Fibroblast of lung (primary cell): Measurements from ENCODE around the gene MAPKAP1. TPM values are rescaled to one million over a fixed set of nuclear protein-coding genes. Genes with fewer than 3 reads are reported as not detected.

Experiments used
- DNase-seq, 2 donors: peaks; one replicate each; pipeline versions ENCODE4 v3.0.0 to v3.0.0-alpha.2; 2010; ENCODE audit warnings: low read depth in 2 of 2
- H2AFZ ChIP-seq: 2 replicates; pipeline ENCODE4 v1.5.1; 2012; ENCODE audit warnings: low read length, control low read depth, inconsistent platforms
- H3K27ac ChIP-seq: 2 replicates; pipeline ENCODE4 v1.5.1; 2011; ENCODE audit warnings: low read length, control low read depth; ENCODE audit not compliant: insufficient read depth
- H3K27me3 ChIP-seq: 2 replicates; pipeline ENCODE4 v1.5.1; 2011; ENCODE audit warnings: mild to moderate bottlenecking, low read length; ENCODE audit not compliant: control insufficient read depth, insufficient read depth
- H3K36me3 ChIP-seq: 2 replicates; pipeline ENCODE4 v1.5.1; 2011; ENCODE audit warnings: low read length; ENCODE audit not compliant: control insufficient read depth, insufficient read depth
- H3K4me1 ChIP-seq: 2 replicates; pipeline ENCODE4 v1.5.1; 2011; ENCODE audit warnings: low read length; ENCODE audit not compliant: control insufficient read depth, insufficient read depth; ENCODE audit errors: extremely low read depth
- H3K4me2 ChIP-seq: 2 replicates; pipeline ENCODE4 v1.5.1; 2011; ENCODE audit warnings: low read length, control low read depth; ENCODE audit not compliant: insufficient read depth; ENCODE audit errors: extremely low read depth
- H3K4me3 ChIP-seq, 4 experiments: fragments of 200-600 bp in 1 of 4; sonication (generic) in 1 of 4; replicated peaks in 1 of 4; 2 replicates each; pipeline ENCODE4 v1.5.1; 2011 to 2016; ENCODE audit warnings: low read length in 4 of 4, low read depth in 3 of 4, mild to moderate bottlenecking in 3 of 4, control low read depth in 2 of 4, inconsistent platforms in 1 of 4, mixed read lengths in 1 of 4; ENCODE audit not compliant: insufficient read depth in 1 of 4; ENCODE audit errors: control extremely low read depth in 1 of 4
- H3K79me2 ChIP-seq: 2 replicates; pipeline ENCODE4 v1.5.1; 2012; ENCODE audit warnings: mild to moderate bottlenecking, low read length, inconsistent platforms; ENCODE audit not compliant: control insufficient read depth, insufficient read depth
- H3K9ac ChIP-seq: 2 replicates; pipeline ENCODE4 v1.5.1; 2011; ENCODE audit warnings: mild to moderate bottlenecking, low read length, control low read depth; ENCODE audit not compliant: insufficient read depth
- H3K9me3 ChIP-seq: 2 replicates; pipeline ENCODE4 v1.5.1; 2012; ENCODE audit warnings: low read depth, low read length; ENCODE audit not compliant: control insufficient read depth, insufficient read depth
- H4K20me1 ChIP-seq: 2 replicates; pipeline ENCODE4 v1.5.1; 2011; ENCODE audit warnings: low read length; ENCODE audit not compliant: control insufficient read depth, insufficient read depth; ENCODE audit errors: extremely low read depth
- EZH2 ChIP-seq: IDR thresholded peaks from 2 replicates; pipeline ENCODE4 v1.5.1; 2012; ENCODE audit warnings: low read length, control low read depth, mild to moderate bottlenecking; ENCODE audit errors: missing control alignments
- polyA plus RNA-seq, 2 donors: library from polyadenylated mRNA; depleted of rRNA in 1 of 2; stranded (reverse) in 1 of 2; unstranded in 1 of 2; fragments of >200 nt; gene quantifications; 2 replicates each; pipeline ENCODE4 v1.2.1, GENCODE V29; 2011 to 2012; ENCODE audit warnings: missing spikeins in 1 of 2
- total RNA-seq: library from RNA; depleted of rRNA; stranded (reverse); fragments of >200 nt; gene quantifications from 2 replicates; pipeline ENCODE4 v1.2.1, GENCODE V29; 2014
- TF ChIP-seq, protein P1 (sequence below), 2 donors: IDR thresholded peaks in 1 of 2; conservative IDR thresholded peaks in 1 of 2; 1 replicate in 1 of 2; 2 replicates in 1 of 2; pipeline ENCODE4 v1.5.1; 2011 to 2012; ENCODE audit warnings: low read length in 2 of 2, control low read depth in 1 of 2, inconsistent platforms in 1 of 2, low read depth in 1 of 2, mild to moderate bottlenecking in 1 of 2

MAPKAP1 gene
- total and polyA plus RNA-seq, 2 donors (not counting 1 experiment from before 2014, with no cell fraction given) = 63.7 to 127 TPM

DNA sequence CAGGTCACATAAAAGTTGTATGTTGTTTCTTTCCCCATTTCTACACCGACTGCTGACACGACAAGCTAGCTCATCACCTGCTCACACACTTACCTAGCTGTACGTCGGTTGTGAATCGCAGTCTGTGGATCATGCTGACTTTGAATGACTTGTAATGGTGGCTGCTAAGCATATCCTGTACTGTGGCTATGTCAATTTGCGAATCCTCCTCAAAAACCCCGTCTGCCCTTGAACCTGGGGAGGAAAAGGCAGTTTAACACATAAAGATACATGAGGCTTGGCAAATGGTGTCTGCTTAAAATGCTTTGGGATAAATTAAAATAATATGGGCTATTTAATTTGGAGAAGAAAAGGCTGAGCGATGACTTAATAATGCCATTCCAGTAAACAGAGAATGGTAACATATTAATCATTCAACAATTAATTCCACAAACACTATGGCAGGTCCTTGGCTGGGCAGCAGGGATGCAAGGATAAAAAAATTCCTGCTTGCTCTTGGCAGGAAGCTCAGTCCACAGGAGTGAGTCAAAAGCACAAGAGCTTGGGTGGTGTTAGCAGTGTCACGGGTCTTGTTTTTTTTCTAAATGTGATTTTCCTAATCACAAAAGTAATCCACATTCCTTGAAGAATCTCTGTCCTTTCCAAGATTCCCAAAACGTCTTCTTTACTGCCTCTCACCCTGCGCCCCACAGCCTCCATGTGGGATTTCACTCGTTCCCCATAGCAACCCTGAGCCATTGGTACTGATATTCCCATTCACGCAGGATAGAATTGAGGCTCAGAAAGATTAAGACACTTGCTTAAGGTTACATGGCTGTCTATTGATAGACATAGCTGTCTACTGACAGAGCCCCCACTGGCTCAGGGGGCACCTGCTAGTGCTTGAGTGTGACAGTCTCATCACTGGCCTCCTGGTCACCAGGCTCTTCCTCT, 222.4 kb downstream of the MAPKAP1 start:
- H3K4me2 ChIP-seq = peak overlapping the region; percentile 68
- H3K4me1 ChIP-seq = peaks cover 17% of the 10 kb centered on the region
- peak; percentile 94 to 97 for DNase-seq
- TF ChIP-seq EZH2 = no peak
- TF ChIP-seq, protein P1, sequence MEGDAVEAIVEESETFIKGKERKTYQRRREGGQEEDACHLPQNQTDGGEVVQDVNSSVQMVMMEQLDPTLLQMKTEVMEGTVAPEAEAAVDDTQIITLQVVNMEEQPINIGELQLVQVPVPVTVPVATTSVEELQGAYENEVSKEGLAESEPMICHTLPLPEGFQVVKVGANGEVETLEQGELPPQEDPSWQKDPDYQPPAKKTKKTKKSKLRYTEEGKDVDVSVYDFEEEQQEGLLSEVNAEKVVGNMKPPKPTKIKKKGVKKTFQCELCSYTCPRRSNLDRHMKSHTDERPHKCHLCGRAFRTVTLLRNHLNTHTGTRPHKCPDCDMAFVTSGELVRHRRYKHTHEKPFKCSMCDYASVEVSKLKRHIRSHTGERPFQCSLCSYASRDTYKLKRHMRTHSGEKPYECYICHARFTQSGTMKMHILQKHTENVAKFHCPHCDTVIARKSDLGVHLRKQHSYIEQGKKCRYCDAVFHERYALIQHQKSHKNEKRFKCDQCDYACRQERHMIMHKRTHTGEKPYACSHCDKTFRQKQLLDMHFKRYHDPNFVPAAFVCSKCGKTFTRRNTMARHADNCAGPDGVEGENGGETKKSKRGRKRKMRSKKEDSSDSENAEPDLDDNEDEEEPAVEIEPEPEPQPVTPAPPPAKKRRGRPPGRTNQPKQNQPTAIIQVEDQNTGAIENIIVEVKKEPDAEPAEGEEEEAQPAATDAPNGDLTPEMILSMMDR (conservative IDR thresholded peaks at IDR 0.05 in 1 of 2, IDR thresholded peaks at IDR 0.05 in 1 of 2; ENCODE audit: low read depth in 1 of 2, low read length in 2 of 2) = no peak
- H3K36me3 ChIP-seq = no peaks in the 10 kb centered on the region
- H3K79me2 ChIP-seq = no peaks in the 10 kb centered on the region
- peak overlapping the region; percentile 69 for H3K27ac ChIP-seq
- H3K27me3 ChIP-seq = no peaks in the 10 kb centered on the region
- no peak overlapping the region for H3K9ac ChIP-seq
- H3K9me3 ChIP-seq = no peaks in the 10 kb centered on the region
- peak overlapping the region in 1 of 4 experiments; percentile 25 for H3K4me3 ChIP-seq
- no peaks in the 10 kb centered on the region for H4K20me1 ChIP-seq
- no peak overlapping the region for H2AFZ ChIP-seq

DNA sequence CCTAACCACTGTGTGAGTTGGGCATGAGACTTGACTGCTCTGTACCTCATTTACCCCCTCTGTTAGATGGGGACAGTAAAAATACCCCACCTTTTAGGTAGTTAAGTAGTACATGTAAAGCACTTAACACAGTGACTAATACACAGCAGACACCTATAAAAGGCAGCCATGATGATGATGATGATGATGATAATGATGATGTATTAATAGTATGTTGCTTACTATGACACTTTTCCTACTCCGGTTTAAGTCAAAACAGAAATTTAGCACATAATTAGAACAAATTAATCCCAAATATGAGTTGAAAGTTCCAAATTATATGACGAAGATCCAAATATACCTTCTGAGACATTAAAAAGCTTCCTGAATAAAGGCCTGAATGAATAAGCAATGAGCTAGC, 223.3 kb downstream of the MAPKAP1 start:
- H3K4me2 ChIP-seq = no peak overlapping the region
- no peak overlapping the region for H2AFZ ChIP-seq
- no peaks in the 10 kb centered on the region for H3K27me3 ChIP-seq
- no peaks in the 10 kb centered on the region for H3K79me2 ChIP-seq
- no peak for DNase-seq
- no peaks in the 10 kb centered on the region for H4K20me1 ChIP-seq
- TF ChIP-seq EZH2 = no peak
- TF ChIP-seq, protein P1 (conservative IDR thresholded peaks at IDR 0.05 in 1 of 2, IDR thresholded peaks at IDR 0.05 in 1 of 2; ENCODE audit: low read depth in 1 of 2, low read length in 2 of 2) = no peak
- no peaks in the 10 kb centered on the region for H3K36me3 ChIP-seq
- no peak overlapping the region for H3K4me3 ChIP-seq
- no peaks in the 10 kb centered on the region for H3K9me3 ChIP-seq
- no peak overlapping the region for H3K27ac ChIP-seq
- H3K9ac ChIP-seq = no peak overlapping the region
- H3K4me1 ChIP-seq = peaks cover 17% of the 10 kb centered on the region

DNA sequence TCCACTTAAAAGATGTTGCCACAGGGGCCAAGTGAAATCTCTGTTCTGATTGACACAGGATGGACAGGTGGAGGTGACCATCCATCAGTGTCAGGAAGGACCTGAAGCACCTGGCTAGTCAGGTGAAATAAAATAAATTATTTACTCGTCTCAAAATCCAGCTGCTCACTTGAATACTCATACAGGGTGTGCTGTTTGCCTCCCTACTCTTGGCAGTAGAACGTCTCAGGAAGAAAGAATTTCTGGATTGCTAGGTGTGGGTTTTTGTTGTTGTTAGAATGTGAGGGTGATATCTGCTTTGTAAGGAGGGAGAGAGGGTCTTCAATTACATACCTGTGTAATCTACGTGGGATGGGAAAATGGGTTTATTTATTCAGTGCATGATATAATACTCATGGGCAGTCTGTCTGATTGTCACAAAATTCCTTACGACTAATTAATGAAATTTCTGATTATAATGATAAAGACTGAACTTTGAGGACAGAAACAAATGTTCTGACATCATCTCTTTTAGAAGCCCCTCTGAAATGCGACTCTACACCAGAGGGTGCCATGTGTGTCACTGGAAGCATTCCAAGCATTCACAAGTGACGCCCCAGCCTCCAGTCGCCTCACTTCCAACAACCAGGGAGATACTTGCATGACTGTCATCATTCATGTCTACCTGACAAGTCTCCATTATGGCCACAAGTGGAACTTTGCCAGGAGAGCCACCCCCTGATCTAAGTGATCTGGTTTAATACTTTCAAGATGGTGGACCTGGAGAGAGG, 227.0 kb downstream of the MAPKAP1 start:
- no peak overlapping the region for H3K4me3 ChIP-seq
- H3K4me2 ChIP-seq = no peak overlapping the region
- no peak overlapping the region for H3K9ac ChIP-seq
- H3K79me2 ChIP-seq = no peaks in the 10 kb centered on the region
- DNase-seq = peak in 1 of 2 donors; percentile 32
- no peaks in the 10 kb centered on the region for H3K27me3 ChIP-seq
- peaks cover 5% of the 10 kb centered on the region for H3K4me1 ChIP-seq
- H4K20me1 ChIP-seq = no peaks in the 10 kb centered on the region
- H3K9me3 ChIP-seq = no peaks in the 10 kb centered on the region
- peaks cover 4% of the 10 kb centered on the region for H3K36me3 ChIP-seq
- no peak overlapping the region for H3K27ac ChIP-seq
- no peak overlapping the region for H2AFZ ChIP-seq
- TF ChIP-seq, protein P1 (conservative IDR thresholded peaks at IDR 0.05 in 1 of 2, IDR thresholded peaks at IDR 0.05 in 1 of 2; ENCODE audit: low read depth in 1 of 2, low read length in 2 of 2) = no peak
- TF ChIP-seq EZH2 = no peak
